HG02973 (cell line): ENCODE results near the gene SOX15.
"Not testable (repeated sequence)": the region's sequence is repeated elsewhere in the genome, so short reads cannot be mapped to it uniquely, and the experiment has no call there.

Source experiments
- ATAC-seq: cut with Tn5 transposase; IDR thresholded peaks from one replicate; pipeline ENCODE4 v1.9.1; 2021; ENCODE audit warnings: moderate library complexity; ENCODE audit not compliant: unreplicated experiment

SOX15 gene

GRCh38 chr17:7589891-7590691 is at the start of gene SOX15:
TSS of gene SOX15 (minus strand) at chr17:7590094. CDS start at chr17:7589676, 418 bp downstream.
- ATAC-seq, result no peak

GRCh38 chr17:7636163-7636562 is 46.3 kb upstream of the SOX15 start:
- ATAC-seq, result no peak

DNA sequence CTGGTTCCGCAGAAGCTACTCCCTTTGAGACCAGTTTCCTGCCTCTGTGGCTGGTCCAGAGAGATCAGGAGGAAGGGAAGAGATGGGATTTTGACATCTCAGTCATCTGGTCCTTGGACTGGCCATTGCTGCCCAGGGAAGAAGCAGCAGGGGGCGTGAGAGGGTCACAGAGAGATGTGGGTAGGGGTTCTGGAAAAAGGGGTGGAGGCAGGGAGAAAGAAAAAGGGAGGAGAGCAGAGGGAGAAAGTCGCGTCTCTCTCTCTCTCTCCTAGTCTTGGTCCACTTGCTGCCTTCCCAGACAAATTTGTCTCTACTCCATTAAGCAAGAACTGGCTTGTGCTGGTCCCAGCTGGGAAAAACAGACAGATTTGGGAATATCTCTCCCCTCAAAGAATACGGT is 44.5 kb upstream of the SOX15 start:
- ATAC-seq, result no peak

DNA sequence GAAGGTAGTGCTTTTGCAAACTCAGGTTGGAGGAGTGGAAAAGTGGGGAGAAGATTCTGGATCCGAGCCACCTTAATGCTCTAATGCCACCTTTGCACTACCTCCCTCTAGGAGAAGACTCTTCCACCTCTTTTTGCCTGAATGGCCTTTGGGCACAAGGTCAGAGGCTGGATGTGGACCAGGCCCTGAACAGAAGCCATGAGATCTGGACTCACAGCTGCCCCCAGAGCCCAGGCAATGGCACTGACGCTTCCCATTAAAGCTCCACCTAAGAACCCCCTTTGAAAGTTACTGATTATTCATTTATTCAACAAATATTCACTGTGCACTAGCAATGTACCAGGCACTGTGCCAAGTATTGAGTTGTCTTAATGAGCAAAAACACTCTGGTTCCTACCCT is 43.2 kb upstream of the SOX15 start:
- no peak for ATAC-seq

DNA sequence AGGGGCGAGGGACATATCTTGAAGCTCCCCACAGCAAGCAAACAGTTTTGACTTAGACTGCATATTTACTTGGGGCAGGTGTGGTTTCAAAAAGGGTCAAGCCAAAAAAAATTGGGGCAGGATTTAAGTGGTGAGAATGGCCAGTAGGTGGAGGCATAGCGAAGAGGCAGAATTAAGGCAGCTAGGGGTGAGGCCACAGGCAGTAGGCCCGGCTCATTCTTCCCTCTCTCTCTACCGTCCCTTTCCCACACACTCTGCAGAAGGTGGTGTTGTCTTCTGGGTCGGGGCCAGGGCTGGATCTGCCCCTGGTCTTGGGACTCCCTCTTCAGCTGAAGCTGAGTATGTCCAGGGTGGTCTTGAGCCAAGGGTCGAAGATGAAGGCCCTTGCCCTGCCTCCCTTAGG is 42.6 kb upstream of the SOX15 start:
- ATAC-seq, result no peak

GRCh38 chr17:7631398-7632380 is 41.8 kb upstream of the SOX15 start:
- ATAC-seq, result no peak

DNA sequence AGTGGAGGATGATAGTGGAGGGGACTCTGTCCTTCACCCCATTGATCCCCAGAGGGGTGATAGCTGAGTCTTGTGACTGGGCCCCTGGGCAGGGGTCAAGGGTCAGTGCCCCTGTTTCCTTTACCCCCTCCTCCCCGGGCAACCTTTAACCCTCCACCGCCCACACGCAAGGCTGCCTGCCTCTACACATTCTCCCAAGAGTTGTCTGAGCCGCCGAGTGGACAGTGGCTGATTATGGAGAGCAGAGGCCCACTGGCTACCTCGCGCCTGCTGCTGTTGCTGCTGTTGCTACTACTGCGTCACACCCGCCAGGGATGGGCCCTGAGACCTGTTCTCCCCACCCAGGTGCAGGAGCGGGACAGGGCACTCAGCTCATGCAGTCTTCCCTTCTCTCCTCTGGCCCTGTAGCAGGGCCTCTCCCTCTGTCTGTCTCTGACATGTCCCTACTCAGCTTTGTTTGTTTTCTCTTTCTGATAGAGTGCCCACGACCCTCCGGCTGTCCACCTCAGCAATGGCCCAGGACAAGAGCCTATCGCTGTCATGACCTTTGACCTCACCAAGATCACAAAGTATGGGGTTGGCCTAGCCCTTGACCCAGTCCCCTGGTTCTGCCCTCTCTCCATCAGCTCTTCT is 40.2 kb upstream of the SOX15 start, which contains the start of gene SHBG:
Gene SHBG (plus strand): TSS at position 197 of the 633 bp plus-strand sequence. CDS start 38 bp downstream, at position 235.
- ATAC-seq, result no peak

- ATAC-seq, result peak; percentile 81
These were observed 37.6 kb upstream of the SOX15 start, which contains the start of gene SAT2 for GRCh38 chr17:7627250-7628121. TSS of gene SAT2 (minus strand) at chr17:7627821. CDS start at chr17:7627635, 186 bp downstream.

GRCh38 chr17:7626956-7627249 is 37.0 kb upstream of the SOX15 start:
- no peak for ATAC-seq

DNA sequence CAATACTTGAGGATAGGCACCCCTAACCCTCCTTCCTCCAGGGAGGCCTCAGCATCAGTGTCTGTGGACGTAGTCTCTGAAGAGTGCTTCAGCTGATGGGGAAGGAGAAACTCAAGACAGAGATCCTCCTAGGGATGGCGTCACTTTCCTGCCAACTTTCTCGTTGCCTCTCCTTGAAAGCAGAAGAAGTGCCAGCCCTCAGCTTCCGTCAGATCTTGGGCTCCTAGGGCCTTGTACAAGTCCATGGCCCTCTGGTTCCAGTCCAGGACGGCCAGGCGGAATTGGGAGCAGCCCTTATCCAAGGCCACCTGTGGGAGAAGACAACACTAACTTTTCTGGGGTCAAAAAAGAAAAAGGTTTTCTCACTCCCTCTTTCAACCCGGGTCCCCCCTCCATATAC is 36.4 kb upstream of the SOX15 start:
- ATAC-seq, result no peak

GRCh38 chr17:7625749-7626148 is 35.9 kb upstream of the SOX15 start:
- ATAC-seq, result not testable (repeated sequence)

DNA sequence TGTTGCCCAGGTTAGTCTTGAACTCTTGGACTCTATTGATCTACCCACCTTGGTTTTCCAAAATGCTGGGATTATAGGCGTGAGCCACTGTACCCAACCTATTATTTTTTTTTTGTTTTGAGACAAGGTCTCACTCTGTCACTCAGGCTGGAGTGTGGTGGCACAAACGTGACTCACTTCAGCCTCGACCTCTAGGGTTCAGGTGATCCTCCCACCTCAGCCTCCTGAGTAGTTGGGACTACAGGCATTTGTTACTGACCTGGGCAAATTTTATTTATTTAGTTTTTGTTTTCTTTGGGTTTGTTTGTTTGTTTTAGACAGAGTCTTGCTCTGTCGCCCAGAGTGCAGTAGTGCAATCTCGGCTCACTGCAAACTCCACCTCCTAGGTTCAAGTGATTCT is 33.8 kb upstream of the SOX15 start:
- ATAC-seq, result no peak

GRCh38 chr17:7620835-7621234 is 30.9 kb upstream of the SOX15 start:
- ATAC-seq, result no peak

GRCh38 chr17:7618608-7619007 is 28.7 kb upstream of the SOX15 start:
- ATAC-seq, result no peak

- ATAC-seq, result no peak
These were observed 25.4 kb upstream of the SOX15 start for GRCh38 chr17:7615265-7615747.

DNA sequence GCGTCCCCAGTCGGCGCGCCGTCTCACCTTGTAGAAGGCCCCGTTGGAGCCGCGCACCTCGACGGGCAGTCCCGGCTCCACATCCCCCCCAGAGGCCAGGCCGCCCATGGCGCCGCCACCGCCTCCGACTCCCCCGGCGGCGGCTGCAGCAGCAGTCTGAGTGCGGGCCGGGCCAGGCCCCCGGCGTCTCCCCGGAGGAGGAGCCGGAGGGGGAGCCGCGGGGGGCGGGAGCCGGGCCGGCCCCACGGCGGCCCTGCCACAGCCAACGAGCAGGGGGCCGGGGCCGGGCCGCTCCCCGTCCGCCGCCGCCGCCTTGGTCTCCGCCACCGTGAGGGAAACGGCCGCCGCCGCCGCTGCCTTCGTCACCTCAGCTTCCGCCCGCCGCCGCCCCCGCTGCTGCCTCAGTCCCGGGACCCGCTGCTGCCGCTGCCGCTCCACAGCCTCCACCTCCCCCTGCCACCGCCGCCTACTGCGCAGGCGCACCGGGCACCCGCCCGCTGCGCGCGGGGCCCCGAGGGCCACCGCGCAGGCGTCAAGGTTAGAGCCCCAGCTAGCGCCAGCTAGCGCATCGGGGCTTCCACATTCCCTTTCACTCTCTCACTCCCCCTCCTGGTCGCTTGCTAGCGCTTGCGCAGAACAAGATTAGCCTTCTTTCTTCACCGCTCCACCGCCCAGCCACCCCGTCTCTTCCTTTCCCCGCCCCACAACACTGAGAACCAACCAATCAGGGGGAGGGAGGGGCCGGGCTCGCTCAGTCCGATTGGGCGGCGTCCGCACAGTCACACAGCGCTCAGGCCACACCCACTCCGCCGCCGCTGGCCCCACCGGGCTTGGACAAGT is 24.8 kb upstream of the SOX15 start, which contains the start of gene FXR2:
Gene FXR2 (minus strand): TSS at position 473 of the 840 bp plus-strand sequence. CDS start 365 bp downstream, at position 108.
- peak; percentile 79 for ATAC-seq

GRCh38 chr17:7613769-7614424 is 24.0 kb upstream of the SOX15 start:
- ATAC-seq, result no peak

GRCh38 chr17:7612294-7612640 is 22.4 kb upstream of the SOX15 start:
- ATAC-seq, result no peak
